ENCODE measurements around the gene TEX52. TPM values are rescaled to one million over a fixed set of nuclear protein-coding genes. Genes with fewer than 3 reads are reported as not detected.

Gene TEX52
- total RNA-seq, 6 experiments from 2014 or later = not detected

DNA sequence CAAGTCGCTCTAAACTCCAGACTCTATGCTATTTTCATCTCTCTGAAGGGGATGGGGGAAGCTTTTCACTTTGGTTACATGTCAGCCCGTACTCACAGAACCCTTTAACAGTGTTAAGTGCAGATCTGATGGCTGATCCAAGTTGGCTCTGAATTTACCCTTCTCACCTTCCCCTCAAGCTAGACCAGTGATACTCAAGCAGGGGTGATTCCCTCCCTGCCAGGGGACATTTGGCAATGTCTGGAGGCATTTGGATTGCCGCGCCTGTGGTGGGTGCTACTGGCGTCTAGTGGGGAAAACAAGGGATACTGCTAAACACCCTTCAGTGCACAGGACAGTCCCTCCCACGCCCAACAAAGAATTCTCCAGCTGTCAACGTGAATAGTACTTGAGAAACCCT is 6.0 kb upstream of the TEX52 start:
- Mint-ChIP-seq H3K36me3 (ENCODE audit: low read depth) (peaks cover 34% of the 10 kb centered on the region; the same call in 1 of the 2 replicates), H3K9me3 (no peaks in the 10 kb centered on the region), H3K4me1 (ENCODE audit: low read depth) (no peaks in the 10 kb centered on the region), H3K4me3 (no peak overlapping the region), H3K27me3 (ENCODE audit: insufficient read depth) (peaks cover 4% of the 10 kb centered on the region), H3K27ac (no peak overlapping the region)
- no peak for DNase-seq
- TF ChIP-seq, protein P1, sequence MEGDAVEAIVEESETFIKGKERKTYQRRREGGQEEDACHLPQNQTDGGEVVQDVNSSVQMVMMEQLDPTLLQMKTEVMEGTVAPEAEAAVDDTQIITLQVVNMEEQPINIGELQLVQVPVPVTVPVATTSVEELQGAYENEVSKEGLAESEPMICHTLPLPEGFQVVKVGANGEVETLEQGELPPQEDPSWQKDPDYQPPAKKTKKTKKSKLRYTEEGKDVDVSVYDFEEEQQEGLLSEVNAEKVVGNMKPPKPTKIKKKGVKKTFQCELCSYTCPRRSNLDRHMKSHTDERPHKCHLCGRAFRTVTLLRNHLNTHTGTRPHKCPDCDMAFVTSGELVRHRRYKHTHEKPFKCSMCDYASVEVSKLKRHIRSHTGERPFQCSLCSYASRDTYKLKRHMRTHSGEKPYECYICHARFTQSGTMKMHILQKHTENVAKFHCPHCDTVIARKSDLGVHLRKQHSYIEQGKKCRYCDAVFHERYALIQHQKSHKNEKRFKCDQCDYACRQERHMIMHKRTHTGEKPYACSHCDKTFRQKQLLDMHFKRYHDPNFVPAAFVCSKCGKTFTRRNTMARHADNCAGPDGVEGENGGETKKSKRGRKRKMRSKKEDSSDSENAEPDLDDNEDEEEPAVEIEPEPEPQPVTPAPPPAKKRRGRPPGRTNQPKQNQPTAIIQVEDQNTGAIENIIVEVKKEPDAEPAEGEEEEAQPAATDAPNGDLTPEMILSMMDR (IDR thresholded peaks at IDR 0.05) = no peak

DNA sequence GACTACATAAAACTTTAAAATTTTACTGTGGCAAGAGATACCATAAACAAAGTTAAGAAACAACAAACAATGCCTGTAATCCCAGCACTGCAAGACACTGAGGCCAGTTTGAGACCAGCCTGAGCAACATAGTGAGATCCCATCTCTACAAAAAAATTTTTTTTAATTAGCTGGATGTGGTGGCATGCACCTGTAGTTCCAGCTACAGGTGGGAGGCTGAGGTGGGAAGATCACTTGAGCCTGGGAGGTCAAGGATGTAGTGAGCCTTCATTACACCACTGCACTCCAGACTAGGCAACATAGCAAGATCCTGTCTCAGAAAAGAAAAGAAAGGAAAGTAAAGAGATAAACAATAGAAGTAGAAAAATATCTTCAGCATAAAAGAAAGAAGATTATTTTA is 3.3 kb upstream of the TEX52 start:
- H3K27me3 Mint-ChIP-seq (ENCODE audit: insufficient read depth) = peaks cover 4% of the 10 kb centered on the region
- no peak overlapping the region for H3K27ac Mint-ChIP-seq
- H3K4me1 Mint-ChIP-seq (ENCODE audit: low read depth) = peaks cover 5% of the 10 kb centered on the region
- TF ChIP-seq, protein P1 (IDR thresholded peaks at IDR 0.05) = no peak
- DNase-seq = no peak
- H3K36me3 Mint-ChIP-seq (ENCODE audit: low read depth) = peaks cover 30% of the 10 kb centered on the region; the same call in 1 of the 2 replicates
- H3K4me3 Mint-ChIP-seq = no peak overlapping the region
- H3K9me3 Mint-ChIP-seq = no peaks in the 10 kb centered on the region

DNA sequence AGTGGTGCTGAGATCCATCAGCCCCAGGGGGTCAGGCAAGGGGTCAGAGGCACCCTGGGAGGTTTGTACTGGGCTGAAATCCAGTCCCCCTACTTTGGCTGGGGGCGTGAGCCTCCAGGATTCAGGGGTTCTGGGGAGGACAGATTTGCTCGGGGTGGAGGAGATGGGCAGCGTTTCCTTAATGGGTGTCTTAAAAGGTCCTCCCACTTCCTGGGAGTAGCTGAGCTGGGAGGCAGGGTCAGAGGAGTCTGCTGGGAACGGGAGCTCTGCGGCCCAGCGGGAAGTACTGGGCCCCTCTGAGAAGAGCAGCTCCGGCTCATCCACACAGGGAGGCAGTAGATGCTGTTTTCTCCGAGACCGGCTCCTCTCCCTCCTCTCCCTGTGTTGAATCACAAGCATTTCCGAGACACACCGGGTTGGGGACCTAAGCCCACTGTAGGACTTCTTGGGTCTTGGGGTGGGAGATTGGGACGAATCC is 2.1 kb upstream of the TEX52 start:
- Mint-ChIP-seq H3K9me3 (no peaks in the 10 kb centered on the region), H3K4me3 (no peak overlapping the region), H3K27me3 (ENCODE audit: insufficient read depth) (peaks cover 4% of the 10 kb centered on the region), H3K36me3 (ENCODE audit: low read depth) (peaks cover 22% of the 10 kb centered on the region; the same call in 1 of the 2 replicates), H3K27ac (no peak overlapping the region), H3K4me1 (ENCODE audit: low read depth) (peaks cover 5% of the 10 kb centered on the region)
- DNase-seq = no peak
- TF ChIP-seq, protein P1 (IDR thresholded peaks at IDR 0.05) = no peak

DNA sequence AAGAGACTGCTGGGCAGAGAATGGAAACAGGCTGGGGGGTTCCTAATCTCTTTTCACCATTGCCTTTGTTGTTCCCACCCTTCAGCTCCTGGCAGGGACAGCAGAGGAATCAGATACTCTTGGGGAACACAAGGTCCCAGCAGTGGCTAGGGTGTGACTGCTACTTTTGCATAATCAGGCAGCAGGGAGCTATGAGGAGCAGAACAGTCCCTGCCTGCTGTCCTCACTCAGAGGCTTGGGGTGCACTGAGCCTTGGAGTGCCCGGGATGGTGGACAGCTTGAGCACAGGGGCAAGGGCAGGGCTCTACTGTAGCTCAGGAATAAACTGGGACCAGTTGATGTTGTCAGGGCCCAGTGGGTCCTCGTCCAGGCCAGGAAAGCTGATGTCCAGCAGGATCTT is 1.5 kb upstream of the TEX52 start:
- peaks cover 18% of the 10 kb centered on the region; the same call in 1 of the 2 replicates for H3K36me3 Mint-ChIP-seq (ENCODE audit: low read depth)
- H3K4me1 Mint-ChIP-seq (ENCODE audit: low read depth) = peaks cover 11% of the 10 kb centered on the region
- H3K4me3 Mint-ChIP-seq = no peak overlapping the region
- no peak overlapping the region for H3K27ac Mint-ChIP-seq
- no peak for DNase-seq
- H3K27me3 Mint-ChIP-seq (ENCODE audit: insufficient read depth) = peaks cover 6% of the 10 kb centered on the region
- H3K9me3 Mint-ChIP-seq = no peaks in the 10 kb centered on the region
- TF ChIP-seq, protein P1 (IDR thresholded peaks at IDR 0.05) = no peak

DNA sequence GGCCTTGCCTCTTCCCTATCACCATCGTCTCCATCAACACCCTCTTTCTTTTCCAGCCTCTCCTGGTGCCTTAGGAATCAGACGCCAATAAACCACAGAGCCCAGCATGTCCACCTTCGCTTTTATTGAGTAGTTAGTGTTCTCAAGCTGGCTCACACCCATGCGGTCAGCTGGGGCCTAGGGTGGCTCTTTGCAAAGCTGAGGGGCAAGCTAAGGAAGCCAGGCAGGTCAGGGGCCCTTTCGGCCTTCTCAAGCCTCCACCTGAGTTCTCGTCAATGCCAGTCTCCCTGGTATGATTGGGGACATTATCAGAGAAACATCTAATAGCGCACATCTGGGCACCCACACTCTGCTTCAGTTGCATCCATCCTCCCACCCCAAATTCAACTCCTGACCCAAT is 737 bp upstream of the TEX52 start:
- no peak for DNase-seq
- H3K4me1 Mint-ChIP-seq (ENCODE audit: low read depth) = peaks cover 11% of the 10 kb centered on the region
- H3K36me3 Mint-ChIP-seq (ENCODE audit: low read depth) = peaks cover 18% of the 10 kb centered on the region; the same call in 1 of the 2 replicates
- no peak overlapping the region for H3K27ac Mint-ChIP-seq
- TF ChIP-seq, protein P1 (IDR thresholded peaks at IDR 0.05) = no peak
- H3K4me3 Mint-ChIP-seq = no peak overlapping the region
- peaks cover 6% of the 10 kb centered on the region for H3K27me3 Mint-ChIP-seq (ENCODE audit: insufficient read depth)
- H3K9me3 Mint-ChIP-seq = no peaks in the 10 kb centered on the region

DNA sequence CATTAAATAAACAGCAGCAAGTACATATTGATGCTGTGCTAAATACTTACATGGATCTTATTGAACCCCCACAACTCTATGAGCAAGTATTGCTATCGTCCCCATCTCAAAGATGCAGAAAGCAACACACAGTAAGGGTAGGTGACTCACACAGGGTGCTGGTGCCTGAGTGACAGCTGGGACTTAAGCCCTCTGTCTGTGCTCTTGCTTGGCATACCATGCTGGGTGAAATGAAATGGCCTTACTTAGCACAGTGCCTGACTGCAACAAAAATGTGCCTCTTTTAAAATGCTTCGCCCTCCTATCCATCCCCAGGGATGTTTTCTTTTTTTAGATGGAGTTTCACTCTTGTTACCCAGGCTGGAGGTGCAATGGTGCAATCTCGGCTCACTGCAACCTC is 788 bp downstream of the TEX52 start:
- TF ChIP-seq, protein P1 (IDR thresholded peaks at IDR 0.05) = no peak
- H3K9me3 Mint-ChIP-seq = no peaks in the 10 kb centered on the region
- no peak for DNase-seq

More for the DNA sequence above, 788 bp downstream of the TEX52 start:
- Mint-ChIP-seq H3K4me1 (ENCODE audit: low read depth) (peaks cover 11% of the 10 kb centered on the region), H3K27ac (no peak overlapping the region), H3K4me3 (no peak overlapping the region), H3K36me3 (ENCODE audit: low read depth) (peaks cover 10% of the 10 kb centered on the region; the same call in 1 of the 2 replicates), H3K27me3 (ENCODE audit: insufficient read depth) (peaks cover 6% of the 10 kb centered on the region)

All from HFFc6 (cell line).